K562 (cell line): ENCODE measurements around the gene VSIG10L. TPM values are rescaled to one million over a fixed set of nuclear protein-coding genes. Genes with fewer than 3 reads are reported as not detected.
A peak's percentile ranks its signal among the peaks of the same experiment; 100 is the strongest.

Experiments used
- ATF3 ChIP-seq, 2 experiments: fragments of 450-650 bp in 1 of 2; sonication (generic) in 1 of 2; formaldehyde crosslinking in 1 of 2; IDR thresholded peaks in 1 of 2; conservative IDR thresholded peaks in 1 of 2; 2 replicates each; pipeline versions ENCODE4 v1.6.1 to v1.8.1; 2016 to 2023; ENCODE audit warnings: mild to moderate bottlenecking in 2 of 2, moderate library complexity in 2 of 2, inconsistent platforms in 1 of 2, missing genetic modification reagents in 1 of 2
- CHD1 ChIP-seq: fragments of 200-600 bp; sonication (generic); IDR thresholded peaks from one replicate; pipeline ENCODE4 v1.6.1; 2012; ENCODE audit warnings: mild to moderate bottlenecking, moderate library complexity, low read length, inconsistent platforms
- HMG20B ChIP-seq: fragments of 250-450 bp; sonication (Bioruptor Pico); IDR thresholded peaks from 2 replicates; pipeline ENCODE4 v1.5.0; 2021; ENCODE audit warnings: mild to moderate bottlenecking
- NCOA6 ChIP-seq: fragments of 450-650 bp; IDR thresholded peaks from 2 replicates; pipeline ENCODE4 v1.6.1; 2017; ENCODE audit warnings: mild to moderate bottlenecking
- NCOR1 ChIP-seq: fragments of 450-650 bp; IDR thresholded peaks from 2 replicates; pipeline ENCODE4 v1.6.1; 2016; ENCODE audit warnings: mild to moderate bottlenecking, moderate library complexity
- NR2F6 ChIP-seq: fragments of 450-650 bp; formaldehyde crosslinking; IDR thresholded peaks from 2 replicates; pipeline ENCODE4 v1.4.0; 2020; ENCODE audit warnings: mild to moderate bottlenecking
- RAD51 ChIP-seq: fragments of 450-650 bp; IDR thresholded peaks from 2 replicates; pipeline ENCODE4 v1.7.1; 2016; ENCODE audit warnings: low read depth, mild to moderate bottlenecking, borderline replicate concordance
- RUNX1 ChIP-seq: sonication (generic); IDR thresholded peaks from 2 replicates; pipeline ENCODE4 v1.6.1; 2016; ENCODE audit warnings: antibody characterized with exemption, low read depth
- SOX6 ChIP-seq: fragments of 450-650 bp; IDR thresholded peaks from 2 replicates; pipeline ENCODE4 v1.6.1; 2014; ENCODE audit warnings: mild to moderate bottlenecking
- TCF3 ChIP-seq: sonication (generic); formaldehyde crosslinking; IDR thresholded peaks from 2 replicates; pipeline ENCODE4 v1.4.0; 2020; ENCODE audit warnings: mild to moderate bottlenecking, missing genetic modification reagents
- TEAD1 ChIP-seq, 2 experiments: fragments of 450-650 bp in 1 of 2; sonication (generic) in 1 of 2; formaldehyde crosslinking; IDR thresholded peaks; 2 replicates each; pipeline versions ENCODE4 v1.4.0 to v1.8.0; 2020 to 2022; ENCODE audit warnings: mild to moderate bottlenecking in 2 of 2, missing genetic modification reagents in 1 of 2
- ZNF146 ChIP-seq: IDR thresholded peaks from one replicate; pipeline ENCODE4 v1.6.1; 2018; ENCODE audit warnings: missing compliant biosample characterization; ENCODE audit not compliant: unreplicated experiment
- ZNF175 ChIP-seq: fragments of 200-800 bp; sonication (Bioruptor generic); IDR thresholded peaks from 2 replicates; pipeline ENCODE4 v1.6.1; 2016; ENCODE audit warnings: low read depth, mild to moderate bottlenecking, missing genetic modification characterization, missing compliant biosample characterization
- ZNF263 ChIP-seq: sonication (generic); formaldehyde crosslinking; IDR thresholded peaks from 2 replicates; pipeline ENCODE4 v1.8.0; 2022; ENCODE audit warnings: mild to moderate bottlenecking, missing genetic modification reagents, borderline replicate concordance
- ZNF431 ChIP-seq: sonication (generic); formaldehyde crosslinking; IDR thresholded peaks from 2 replicates; pipeline ENCODE4 v1.8.0; 2022; ENCODE audit warnings: mild to moderate bottlenecking, missing genetic modification reagents
- ZNF551 ChIP-seq: fragments of 250-450 bp; sonication (Bioruptor Pico); IDR thresholded peaks from 2 replicates; pipeline ENCODE4 v1.5.0; 2021; ENCODE audit warnings: mild to moderate bottlenecking, moderate library complexity
- polyA plus RNA-seq, 8 experiments: library from polyadenylated mRNA; depleted of rRNA in 4 of 8; stranded (reverse) in 5 of 8; unstranded in 3 of 8; fragments of >200 nt; fragmentation: Nextera tagmentation in 2 of 8; fragmentation: Illumina TruSeq in 1 of 8; extraction: Ambion mirVana in 2 of 8; extraction: Trizol in 1 of 8; gene quantifications; 2 replicates each; pipeline versions ENCODE4 v1.2.1 to v1.2.3, GENCODE V29; 2011 to 2014; ENCODE audit warnings: inconsistent platforms in 1 of 8, missing spikeins in 1 of 8
- total RNA-seq, 7 experiments: library from RNA; depleted of rRNA in 6 of 7; stranded (reverse); fragments of >200 nt in 6 of 7; fragmentation: Illumina TruSeq in 2 of 7; extraction: Trizol in 2 of 7; gene quantifications; 2 replicates each; pipeline versions ENCODE4 v1.2.1 to v1.2.3, GENCODE V29; 2011 to 2021; ENCODE audit warnings: low replicate concordance in 1 of 7

VSIG10L gene
- total and polyA plus RNA-seq, 9 of the 15 experiments (the other 6 are each of a cell fraction or from before 2014, with no cell fraction given): 1.1 to 7.6 (median 2.2) TPM

DNA sequence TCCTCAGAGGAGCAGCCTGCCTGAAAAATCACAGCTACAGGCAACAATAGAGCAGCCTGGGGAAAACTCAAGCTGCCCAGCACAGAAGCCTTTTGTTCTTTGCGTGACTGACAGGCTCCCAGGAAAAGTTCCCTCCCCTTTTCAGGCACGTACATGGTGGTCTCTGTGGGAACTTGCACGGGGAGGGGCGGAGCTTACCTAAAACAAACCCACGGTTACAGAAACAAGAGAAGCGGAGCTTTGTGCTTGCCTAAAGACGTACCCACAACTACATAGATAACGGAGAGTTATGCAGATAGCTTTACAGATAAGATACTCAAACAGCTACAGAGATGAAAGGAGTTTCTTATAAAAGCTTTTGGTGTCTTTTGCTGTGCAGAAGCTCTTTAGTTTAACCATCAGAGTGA lies 12.8 kb upstream of the VSIG10L start (continued):
- TF ChIP-seq NCOR1 (no peak), ZNF551 (CRISPR knock-in tag) (no peak), RAD51 (no peak), ZNF431 (CRISPR knock-in tag) (no peak), NCOA6 (no peak), ZNF263 (no peak), HMG20B (CRISPR knock-in tag) (no peak), ZNF146 (CRISPR knock-in tag) (no peak), SOX6 (peak; percentile 52; the same call in 1 of the 2 replicates), RUNX1 (no peak), ZNF175 (CRISPR knock-in tag) (no peak), TCF3 (CRISPR knock-in tag) (no peak), CHD1 (no peak), TEAD1 (CRISPR knock-in tag; IDR thresholded peaks at IDR 0.05) (0 out of 4 replicates have a peak, but pooled peaks of 1 of the 2 experiments have one; percentile 53), NR2F6 (CRISPR knock-in tag) (no peak), ATF3 (IDR thresholded peaks at IDR 0.05) (no peak), ATF3 (CRISPR knock-in tag; conservative IDR thresholded peaks at IDR 0.05) (no peak)
- TF ChIP-seq, all 486 proteins: peak for 5
